Gastroesophageal sphincter (tissue), 4 donors: Measurements from ENCODE around the gene CBR4. TPM values are rescaled to one million over a fixed set of nuclear protein-coding genes. Genes with fewer than 3 reads are reported as not detected.

Experiments
- ATAC-seq: fragments of 150-250 bp; one replicate; pipeline ENCODE4 v1.9.1; 2016; ENCODE audit warnings: mild to moderate bottlenecking, moderate library complexity
- H3K27ac ChIP-seq, 4 donors: fragments of 200-600 bp; sonication (generic) in 3 of 4; 1 replicate in 3 of 4; 2 replicates in 1 of 4; pipeline ENCODE4 v1.5.1; 2016 to 2019
- H3K27me3 ChIP-seq: fragments of 200-600 bp; sonication (generic); one replicate; pipeline ENCODE4 v1.5.1; 2019
- H3K36me3 ChIP-seq, 2 donors: fragments of 200-600 bp; sonication (generic); one replicate each; pipeline ENCODE4 v1.5.1; 2019; ENCODE audit warnings: control low read depth in 1 of 2
- H3K4me1 ChIP-seq, 3 donors: fragments of 200-600 bp; sonication (generic); 1 replicate in 2 of 3; 2 replicates in 1 of 3; pipeline ENCODE4 v1.5.1; 2016 to 2019; ENCODE audit warnings: control low read depth in 2 of 3
- H3K4me3 ChIP-seq, 2 donors: fragments of 200-600 bp; sonication (generic); one replicate each; pipeline ENCODE4 v1.5.1; 2019; ENCODE audit warnings: mild to moderate bottlenecking in 1 of 2, moderate library complexity in 1 of 2
- H3K9me3 ChIP-seq, 3 donors: fragments of 200-600 bp; sonication (generic); one replicate each; pipeline ENCODE4 v1.5.1; 2017 to 2019; ENCODE audit warnings: control low read depth in 2 of 3
- CTCF ChIP-seq, 4 experiments: fragments of 200-600 bp in 2 of 4; fragments of 450-650 bp in 2 of 4; sonication (generic) in 1 of 4; IDR thresholded peaks; one replicate each; pipeline ENCODE4 v1.5.1; 2017 to 2019; ENCODE audit warnings: antibody characterized with exemption in 4 of 4, mild to moderate bottlenecking in 2 of 4, moderate library complexity in 2 of 4
- EP300 ChIP-seq: sonication (generic); formaldehyde crosslinking; IDR thresholded peaks from one replicate; pipeline ENCODE4 v1.6.1; 2017; ENCODE audit warnings: antibody characterized with exemption, mild to moderate bottlenecking
- POLR2A ChIP-seq, 2 donors: fragments of 450-650 bp; IDR thresholded peaks; one replicate each; pipeline ENCODE4 v1.6.1; 2017; ENCODE audit warnings: antibody characterized with exemption in 2 of 2, mild to moderate bottlenecking in 2 of 2, moderate library complexity in 1 of 2
- POLR2AphosphoS5 ChIP-seq: sonication (generic); formaldehyde crosslinking; IDR thresholded peaks from one replicate; pipeline ENCODE4 v1.6.1; 2017; ENCODE audit warnings: antibody characterized with exemption
- WGBS, 2 donors: methylation state at CpG; one replicate each; pipeline ENCODE4 v1.1.5; 2018; ENCODE audit warnings: low coverage in 1 of 2; 5-methylcytosine and 5-hydroxymethylcytosine counted together
- total RNA-seq, 4 donors: library from RNA; depleted of rRNA; stranded (reverse); fragments of >200 nt; gene quantifications; one replicate each; pipeline ENCODE4 v1.1.0, GENCODE V29; 2016

Gene CBR4
- 10 to 100 TPM; 13.6 to 19.1 (median 14.4) TPM for total RNA-seq

- H3K27ac ChIP-seq: peak within 1 kb of the TSS; percentile 76 to 97 (median 92)
- peak; percentile 99 for ATAC-seq
- H3K27me3 ChIP-seq: no peaks in the 10 kb centered on the region
- H3K9me3 ChIP-seq: no peaks in the 10 kb centered on the region
- 0 to 1% methylated on average over 14 to 27 of the region's 54 CpGs for WGBS, 2 donors
- TF ChIP-seq POLR2A (IDR thresholded peaks at IDR 0.05): peak; percentile 43 to 53
- TF ChIP-seq POLR2AphosphoS5: peak; percentile 90
- peak in 3 of 4 experiments; percentile 9 to 62 (median 51) for TF ChIP-seq CTCF (IDR thresholded peaks at IDR 0.05)
- no peak for TF ChIP-seq EP300
- H3K36me3 ChIP-seq: peaks cover 0 to 7% of the 10 kb centered on the region in 2 donors
- peaks cover 3 to 36% (median 7%) of the 10 kb centered on the region in 3 donors for H3K4me1 ChIP-seq
- H3K4me3 ChIP-seq: peak within 1 kb of the TSS; percentile 63 to 67
Observed at GRCh38 chr4:169010125-169011023, at the start of gene CBR4. CBR4 (minus strand) TSS chr4:169010255; CDS start chr4:169010089, 166 bp downstream.

- H3K27ac ChIP-seq: peak overlapping the region in 3 of 4 donors; percentile 56 to 73 (median 61)
Observed at GRCh38 chr4:169059306-169060211, 49.5 kb upstream of the CBR4 start.

GRCh38 chr4:169058312-169058711, 48.3 kb upstream of the CBR4 start:
- Histone ChIP-seq H3K27me3 (no peaks in the 10 kb centered on the region), H3K36me3 (no peaks in the 10 kb centered on the region), H3K4me1 (peaks cover 0 to 34% (median 4%) of the 10 kb centered on the region in 3 donors), H3K4me3 (no peak overlapping the region), H3K27ac (no peak overlapping the region), H3K9me3 (no peaks in the 10 kb centered on the region)
- 82 to 90% methylated on average over 1 to 3 of the region's 7 CpGs for WGBS, 2 donors
- no peak for ATAC-seq
- TF ChIP-seq POLR2AphosphoS5: no peak
- TF ChIP-seq CTCF (IDR thresholded peaks at IDR 0.05): no peak
- TF ChIP-seq POLR2A (IDR thresholded peaks at IDR 0.05): no peak
- no peak for TF ChIP-seq EP300

More at GRCh38 chr4:169059306-169060211, 49.5 kb upstream of the CBR4 start:
- TF ChIP-seq EP300 (no peak), POLR2A (IDR thresholded peaks at IDR 0.05) (no peak), CTCF (IDR thresholded peaks at IDR 0.05) (no peak), POLR2AphosphoS5 (no peak)
- Histone ChIP-seq H3K4me3 (no peak overlapping the region), H3K27me3 (no peaks in the 10 kb centered on the region), H3K4me1 (peaks cover 0 to 34% (median 4%) of the 10 kb centered on the region in 3 donors), H3K9me3 (no peaks in the 10 kb centered on the region), H3K36me3 (no peaks in the 10 kb centered on the region)
- ATAC-seq: peak; percentile 52
- WGBS, 2 donors: 49 to 79% methylated on average over 10 to 15 of the region's 22 CpGs

GRCh38 chr4:169054879-169055278, 44.8 kb upstream of the CBR4 start:
- Histone ChIP-seq H3K36me3 (no peaks in the 10 kb centered on the region), H3K9me3 (no peaks in the 10 kb centered on the region), H3K4me1 (peaks cover 0 to 6% (median 0%) of the 10 kb centered on the region in 3 donors), H3K4me3 (no peak overlapping the region), H3K27me3 (no peaks in the 10 kb centered on the region), H3K27ac (no peak overlapping the region)
- 79 to 84% methylated on average over 5 to 6 of the region's 6 CpGs for WGBS, 2 donors
- no peak for TF ChIP-seq POLR2A (IDR thresholded peaks at IDR 0.05)
- TF ChIP-seq CTCF (IDR thresholded peaks at IDR 0.05): no peak
- no peak for TF ChIP-seq EP300
- TF ChIP-seq POLR2AphosphoS5: no peak
- ATAC-seq: no peak
